SK-N-SH (cell line): ENCODE results near the gene GGPS1. TPM values are rescaled to one million over a fixed set of nuclear protein-coding genes. Genes with fewer than 3 reads are reported as not detected.

Experiments used
- CTCF ChIA-PET: fragments of 300-600, 350-600 bp; formaldehyde crosslinking; extraction: SDS; loops from one replicate; lab custom pipeline; 2021; lab: Yijun Ruan, JAX
- POLR2A ChIA-PET: fragments of 350-600 bp; sonication (Branson Sonifier 250); formaldehyde crosslinking; extraction: SDS; loops from one replicate; lab custom pipeline; 2020; ENCODE audit warnings: antibody characterized with exemption, inconsistent platforms; lab: Yijun Ruan, JAX
- DNase-seq: peaks from one replicate; pipeline ENCODE4 v3.0.0; 2012
- H2AFZ ChIP-seq: fragments of 200-600 bp; sonication (generic); 2 replicates; pipeline ENCODE4 v1.8.1; 2016; ENCODE audit warnings: antibody characterized with exemption, mild to moderate bottlenecking, low read depth
- H3F3A ChIP-seq: fragments of 200-600 bp; sonication (generic); replicated peaks from 2 replicates; pipeline ENCODE3; 2016; ENCODE audit warnings: antibody characterized with exemption, mild to moderate bottlenecking; ENCODE audit not compliant: insufficient read depth
- H3K27ac ChIP-seq, 2 experiments: fragments of 200-500 bp in 1 of 2; fragments of 200-600 bp in 1 of 2; sonication (Bioruptor generic) in 1 of 2; sonication (generic), shearing (Covaris generic) in 1 of 2; 2 replicates each; pipeline versions ENCODE4 v1.5.1 to v1.6.1; 2014 to 2016; ENCODE audit warnings: low read depth in 2 of 2, inconsistent platforms in 1 of 2, low read length in 1 of 2, mild to moderate bottlenecking in 1 of 2, mixed read lengths in 1 of 2
- H3K27me3 ChIP-seq: fragments of 200-600 bp; sonication (generic), shearing (Covaris generic); 2 replicates; pipeline ENCODE4 v1.6.1; 2016; ENCODE audit warnings: mixed run types; ENCODE audit not compliant: insufficient read depth
- H3K36me3 ChIP-seq, 2 experiments: fragments of 200-500 bp in 1 of 2; fragments of 200-600 bp in 1 of 2; sonication (Bioruptor generic) in 1 of 2; sonication (generic) in 1 of 2; replicated peaks in 1 of 2; 2 replicates each; pipeline versions ENCODE3 to v1.5.1; 2014 to 2016; ENCODE audit warnings: low read length in 1 of 2, mild to moderate bottlenecking in 1 of 2; ENCODE audit not compliant: insufficient read depth in 2 of 2, control insufficient read depth in 1 of 2
- H3K4me1 ChIP-seq, 2 experiments: fragments of 200-500 bp in 1 of 2; fragments of 200-600 bp in 1 of 2; sonication (Bioruptor generic) in 1 of 2; sonication (generic), shearing (Covaris generic) in 1 of 2; 2 replicates each; pipeline versions ENCODE4 v1.5.1 to v1.6.1; 2014 to 2016; ENCODE audit warnings: low read depth in 1 of 2, low read length in 1 of 2, mixed run types in 1 of 2; ENCODE audit not compliant: insufficient read depth in 2 of 2, control insufficient read depth in 1 of 2
- H3K4me2 ChIP-seq: fragments of 200-600 bp; sonication (generic), shearing (Covaris generic); 2 replicates; pipeline ENCODE4 v1.6.1; 2017; ENCODE audit warnings: mixed run types
- H3K4me3 ChIP-seq, 2 experiments: fragments of 200-500 bp in 1 of 2; fragments of 200-600 bp in 1 of 2; sonication (Bioruptor generic) in 1 of 2; sonication (generic), shearing (Covaris generic) in 1 of 2; 2 replicates each; pipeline versions ENCODE4 v1.5.1 to v1.8.1; 2014 to 2016; ENCODE audit warnings: low read depth in 2 of 2, inconsistent platforms in 1 of 2, low read length in 1 of 2, mild to moderate bottlenecking in 1 of 2, mixed read lengths in 1 of 2, moderate library complexity in 1 of 2
- H3K79me2 ChIP-seq: fragments of 200-600 bp; sonication (generic); 2 replicates; pipeline ENCODE4 v1.8.1; 2017; ENCODE audit warnings: mild to moderate bottlenecking; ENCODE audit not compliant: insufficient read depth
- H3K9ac ChIP-seq: fragments of 200-600 bp; sonication (generic); 2 replicates; pipeline ENCODE4 v1.6.1; 2017; ENCODE audit warnings: mixed run types
- H3K9me2 ChIP-seq: fragments of 200-600 bp; sonication (generic); 2 replicates; pipeline ENCODE4 v1.6.1; 2017; ENCODE audit warnings: mixed run types
- H3K9me3 ChIP-seq: fragments of 200-600 bp; sonication (generic); 2 replicates; pipeline ENCODE4 v1.6.1; 2017; ENCODE audit warnings: mixed run types, mild to moderate bottlenecking, moderate library complexity
- H4K20me1 ChIP-seq: fragments of 200-600 bp; sonication (generic); 2 replicates; pipeline ENCODE4 v1.6.1; 2017; ENCODE audit warnings: mild to moderate bottlenecking, mixed run types; ENCODE audit not compliant: insufficient read depth
- EP300 ChIP-seq, 2 experiments: IDR thresholded peaks; 2 replicates each; pipeline versions ENCODE4 v1.4.0 to v1.6.1; 2012; ENCODE audit warnings: borderline replicate concordance in 1 of 2, low read depth in 1 of 2, low read length in 1 of 2
- EZH2phosphoT487 ChIP-seq: fragments of 200-600 bp; sonication (generic); IDR thresholded peaks from 2 replicates; pipeline ENCODE4 v1.6.1; 2017; ENCODE audit warnings: low read depth, mixed run types, mild to moderate bottlenecking, antibody characterized with exemption, moderate library complexity, borderline replicate concordance
- GATA2 ChIP-seq: sonication (generic); formaldehyde crosslinking; IDR thresholded peaks from 2 replicates; pipeline ENCODE4 v1.5.0; 2020; ENCODE audit warnings: mild to moderate bottlenecking, missing genetic modification reagents
- MEF2A ChIP-seq: IDR thresholded peaks from 2 replicates; pipeline ENCODE4 v1.4.0; 2012; ENCODE audit warnings: low read depth, borderline replicate concordance
- NFIC ChIP-seq: IDR thresholded peaks from 2 replicates; pipeline ENCODE4 v1.4.0; 2012; ENCODE audit warnings: borderline replicate concordance
- NRF1 ChIP-seq: IDR thresholded peaks from 2 replicates; pipeline ENCODE4 v1.6.1; 2012; ENCODE audit warnings: low read depth, mild to moderate bottlenecking, low read length
- POLR2AphosphoS5 ChIP-seq: IDR thresholded peaks from 2 replicates; pipeline ENCODE4 v1.6.1; 2012; ENCODE audit warnings: low read depth, low read length
- RAD21 ChIP-seq: IDR thresholded peaks from 2 replicates; pipeline ENCODE4 v1.6.1; 2012; ENCODE audit warnings: mild to moderate bottlenecking, low read length
- REST ChIP-seq: IDR thresholded peaks from 2 replicates; pipeline ENCODE4 v1.6.1; 2012; ENCODE audit warnings: mild to moderate bottlenecking, low read depth, low read length, moderate library complexity
- TCF12 ChIP-seq: IDR thresholded peaks from 2 replicates; pipeline ENCODE4 v1.4.0; 2012
- WGBS: methylation state at CpG from one replicate; pipeline ENCODE4 v1.1.6; 2017; ENCODE audit warnings: low lambda C conversion rate; 5-methylcytosine and 5-hydroxymethylcytosine counted together
- polyA plus RNA-seq, 3 experiments: library from polyadenylated mRNA; depleted of rRNA; stranded (reverse); fragments of >200 nt; gene quantifications; 2 replicates each; pipeline ENCODE4 v1.2.3, GENCODE V29; 2012
- TF ChIP-seq, protein P1 (sequence below): fragments of 150-350 bp; IDR thresholded peaks from 2 replicates; pipeline ENCODE4 v1.6.1; 2017; ENCODE audit warnings: antibody characterized with exemption, low read length, low read depth, borderline replicate concordance

GGPS1 gene
- polyA plus RNA-seq, 1 of the 3 experiments (the other 2 are of a cell fraction) = 15.7 TPM

- no peak for TF ChIP-seq MEF2A
- H3K36me3 ChIP-seq = peaks cover 0 to 4% of the 10 kb centered on the region in 2 experiments
- H3K79me2 ChIP-seq = peaks cover 99% of the 10 kb centered on the region
- ChIA-PET CTCF (no interaction called here), POLR2A (no interaction called here)
- no peak overlapping the region for H3K4me2 ChIP-seq
- no peak overlapping the region for H3K9ac ChIP-seq
- peaks cover 93% of the 10 kb centered on the region for H4K20me1 ChIP-seq
- no peaks in the 10 kb centered on the region for H3F3A ChIP-seq
- no peaks in the 10 kb centered on the region for H3K9me3 ChIP-seq
- H3K9me2 ChIP-seq = no peaks in the 10 kb centered on the region
- H3K4me1 ChIP-seq = peaks cover 0 to 2% of the 10 kb centered on the region in 2 experiments; a peak in 2 of 4 replicates
- no peak overlapping the region for H3K4me3 ChIP-seq
- H3K27me3 ChIP-seq = no peaks in the 10 kb centered on the region
- WGBS = 92% methylated on average over 4 of the region's 4 CpGs
- no peak overlapping the region for H2AFZ ChIP-seq
- no peak for DNase-seq
- H3K27ac ChIP-seq = no peak overlapping the region
Measured at GRCh38 chr1:235287208-235287882, 41.0 kb upstream of the GGPS1 start.

GRCh38 chr1:235289859-235290739 is 38.3 kb upstream of the GGPS1 start:
- H3K27ac ChIP-seq = no peak overlapping the region
- no peak overlapping the region for H2AFZ ChIP-seq
- no peaks in the 10 kb centered on the region for H3K9me3 ChIP-seq
- WGBS = 93% methylated on average over 12 of the region's 12 CpGs
- no peak for DNase-seq
- H3K4me1 ChIP-seq = peaks cover 0 to 2% of the 10 kb centered on the region in 2 experiments; a peak in 2 of 4 replicates
- peaks cover 0 to 4% of the 10 kb centered on the region in 2 experiments for H3K36me3 ChIP-seq
- POLR2A ChIA-PET = no interaction called here
- H3K9ac ChIP-seq = no peak overlapping the region
- CTCF ChIA-PET = interaction anchor here (0.6 to 1.3 kb wide), 3 partner anchors 10 to 66 kb away, joined by 3 to 4 read pairs (median 3); no protein-coding TSS in a partner anchor
- no peaks in the 10 kb centered on the region for H3K9me2 ChIP-seq
- no peak for TF ChIP-seq MEF2A
- TF ChIP-seq, protein P1, sequence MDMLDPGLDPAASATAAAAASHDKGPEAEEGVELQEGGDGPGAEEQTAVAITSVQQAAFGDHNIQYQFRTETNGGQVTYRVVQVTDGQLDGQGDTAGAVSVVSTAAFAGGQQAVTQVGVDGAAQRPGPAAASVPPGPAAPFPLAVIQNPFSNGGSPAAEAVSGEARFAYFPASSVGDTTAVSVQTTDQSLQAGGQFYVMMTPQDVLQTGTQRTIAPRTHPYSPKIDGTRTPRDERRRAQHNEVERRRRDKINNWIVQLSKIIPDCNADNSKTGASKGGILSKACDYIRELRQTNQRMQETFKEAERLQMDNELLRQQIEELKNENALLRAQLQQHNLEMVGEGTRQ = no peak
- no peaks in the 10 kb centered on the region for H3K27me3 ChIP-seq
- peaks cover 98% of the 10 kb centered on the region for H3K79me2 ChIP-seq
- peaks cover 8% of the 10 kb centered on the region for H3F3A ChIP-seq
- no peak overlapping the region for H3K4me3 ChIP-seq
- peaks cover 97% of the 10 kb centered on the region for H4K20me1 ChIP-seq
- H3K4me2 ChIP-seq = no peak overlapping the region

DNA sequence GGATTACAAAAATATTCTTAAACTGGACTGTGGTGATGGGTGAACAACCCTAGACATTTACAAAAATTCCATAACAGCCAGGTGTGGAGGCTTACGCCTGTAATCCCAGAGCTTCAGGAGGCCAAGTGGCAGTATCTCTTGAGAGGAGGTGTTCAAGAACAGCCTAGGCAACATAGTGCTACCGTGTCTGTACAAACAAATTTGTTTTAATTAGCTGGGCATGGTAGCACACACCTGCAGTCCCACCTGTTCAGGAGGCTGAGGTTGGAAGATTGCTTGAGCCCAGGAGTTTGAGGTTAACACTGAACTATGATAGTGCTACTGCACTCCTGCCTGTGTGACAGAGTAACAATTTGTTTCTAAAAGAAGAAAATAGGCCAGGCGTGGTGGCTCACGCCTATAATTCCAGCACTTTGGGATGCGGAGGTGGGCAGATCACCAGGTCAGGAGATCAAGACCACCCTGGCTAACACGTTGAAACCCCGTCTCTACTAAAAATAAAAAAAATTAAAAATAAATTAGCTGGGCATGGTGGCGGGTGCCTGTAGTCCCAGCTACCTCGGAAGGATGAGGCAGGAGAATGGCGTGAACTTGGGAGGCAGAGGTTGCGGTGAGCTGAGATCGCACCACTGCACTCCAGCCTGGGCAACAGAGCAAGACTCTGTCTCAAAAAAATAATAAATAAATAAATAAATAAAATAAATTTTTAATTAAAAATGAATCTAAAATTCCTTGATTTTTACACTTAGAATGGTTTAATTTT is 37.4 kb upstream of the GGPS1 start:
- Histone ChIP-seq H3F3A (peaks cover 8% of the 10 kb centered on the region), H4K20me1 (peaks cover 97% of the 10 kb centered on the region), H3K9ac (no peak overlapping the region), H3K9me3 (no peaks in the 10 kb centered on the region), H3K4me1 (peaks cover 0 to 2% of the 10 kb centered on the region in 2 experiments; a peak in 2 of 4 replicates), H3K9me2 (no peaks in the 10 kb centered on the region), H3K4me3 (no peak overlapping the region), H3K79me2 (peaks cover 98% of the 10 kb centered on the region), H3K36me3 (peaks cover 0 to 4% of the 10 kb centered on the region in 2 experiments), H2AFZ (no peak overlapping the region), H3K4me2 (no peak overlapping the region), H3K27ac (no peak overlapping the region), H3K27me3 (no peaks in the 10 kb centered on the region)
- WGBS = 96% methylated on average over 12 of the region's 12 CpGs
- no peak for DNase-seq
- no peak for TF ChIP-seq POLR2AphosphoS5
- no peak for TF ChIP-seq NRF1
- TF ChIP-seq EP300 (IDR thresholded peaks at IDR 0.05; ENCODE audit: borderline replicate concordance in 1 of 2, low read depth in 1 of 2, low read length in 1 of 2) = no peak
- no peak for TF ChIP-seq REST
- no peak for TF ChIP-seq GATA2 (CRISPR knock-in tag)
- no peak for TF ChIP-seq TCF12
- TF ChIP-seq RAD21 = no peak
- no peak for TF ChIP-seq EZH2phosphoT487
- TF ChIP-seq NFIC = no peak
- ChIA-PET POLR2A (no interaction called here), CTCF (interaction anchor here (0.6 to 1.3 kb wide), 4 partner anchors 7 to 67 kb away, joined by 3 to 4 read pairs (median 3); no protein-coding TSS in a partner anchor)
